ENCODE results near the gene MB. TPM values are rescaled to one million over a fixed set of nuclear protein-coding genes. Genes with fewer than 3 reads are reported as not detected.

MB gene
- total RNA-seq, 4 donors from 2014 or later: 7,153 to 19,373 (median 11,028) TPM

- H3K9me3 ChIP-seq: no peaks in the 10 kb centered on the region
- peaks cover 75 to 81% of the 10 kb centered on the region in 2 donors for H3K4me1 ChIP-seq
- intact Hi-C loops (cut with DNase I; ENCODE audit: low total_unique reads): loop anchor here (10.0 kb wide), 1 partner anchor 855 kb away; no protein-coding TSS in a partner anchor
- no peaks in the 10 kb centered on the region for H3K27me3 ChIP-seq
- no peaks in the 10 kb centered on the region for H3K36me3 ChIP-seq
- H3K27ac ChIP-seq: peak overlapping the region; percentile 92 to 97 (median 97)
- H3K4me3 ChIP-seq: no peak overlapping the region
- in situ Hi-C loops (cut with MboI; ENCODE audit: low sequenced_read_pairs in 4 of 4): no loop called here
- TF ChIP-seq CTCF (IDR thresholded peaks at IDR 0.05 in 4 of 5, conservative IDR thresholded peaks at IDR 0.05 in 1 of 5) (no peak), POLR2A (IDR thresholded peaks at IDR 0.05) (no peak)
- ATAC-seq (no peak), DNase-seq (no peak)
Measured at GRCh38 chr22:35609761-35610160, 7.4 kb downstream of the MB start.

DNA sequence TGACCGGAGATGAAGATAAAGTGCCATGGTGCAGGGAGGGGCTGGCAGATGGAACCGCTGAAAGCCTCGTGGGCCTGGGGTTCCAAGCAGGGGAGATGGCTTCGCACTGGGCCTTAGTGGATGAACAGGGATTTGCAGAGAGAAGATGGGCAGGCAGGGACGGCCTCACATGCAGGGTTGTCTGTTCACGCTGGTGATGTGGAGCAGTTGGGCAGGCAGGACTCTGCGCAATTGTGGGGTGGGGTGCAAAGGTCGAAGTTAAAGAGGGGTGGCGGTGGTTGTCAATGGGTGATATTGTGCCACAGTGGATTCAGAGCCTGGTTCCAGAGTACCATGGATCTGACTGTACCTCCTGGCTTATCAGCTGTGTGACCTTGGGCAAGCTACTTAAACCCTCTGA, 7.9 kb downstream of the MB start:
- Histone ChIP-seq H3K9me3 (no peaks in the 10 kb centered on the region), H3K27me3 (no peaks in the 10 kb centered on the region), H3K4me3 (no peak overlapping the region), H3K27ac (peak overlapping the region; percentile 92 to 97 (median 97)), H3K36me3 (no peaks in the 10 kb centered on the region), H3K4me1 (peaks cover 70 to 80% of the 10 kb centered on the region in 2 donors)
- TF ChIP-seq POLR2A (IDR thresholded peaks at IDR 0.05) (no peak), CTCF (IDR thresholded peaks at IDR 0.05 in 4 of 5, conservative IDR thresholded peaks at IDR 0.05 in 1 of 5) (no peak)
- intact Hi-C loops (cut with DNase I; ENCODE audit: low total_unique reads) (no loop called here), in situ Hi-C loops (cut with MboI; ENCODE audit: low sequenced_read_pairs in 4 of 4) (no loop called here)
- ATAC-seq (no peak), DNase-seq (no peak)

DNA sequence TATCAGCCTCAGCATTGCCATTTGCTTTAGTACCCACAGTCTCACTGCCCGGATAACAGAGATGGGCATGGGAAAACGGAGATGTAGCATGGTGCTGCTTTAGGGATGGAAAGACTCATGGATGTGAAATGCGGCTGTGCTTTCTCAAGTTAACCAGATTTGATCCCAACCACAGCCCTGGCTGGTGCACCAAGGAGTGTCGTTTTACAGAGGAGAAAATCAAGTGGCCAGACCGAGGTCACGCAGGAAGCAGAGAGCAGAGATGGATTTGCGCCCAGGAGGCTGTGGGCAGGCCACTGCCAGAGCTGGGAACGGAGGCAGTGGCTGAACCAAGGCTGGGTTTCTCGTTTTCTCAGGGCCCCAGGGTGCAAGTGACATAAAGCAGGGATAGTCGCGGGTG, 9.0 kb downstream of the MB start:
- ATAC-seq: peak; percentile 16 to 75
- H3K4me1 ChIP-seq: peaks cover 59 to 68% of the 10 kb centered on the region in 2 donors

DNA sequence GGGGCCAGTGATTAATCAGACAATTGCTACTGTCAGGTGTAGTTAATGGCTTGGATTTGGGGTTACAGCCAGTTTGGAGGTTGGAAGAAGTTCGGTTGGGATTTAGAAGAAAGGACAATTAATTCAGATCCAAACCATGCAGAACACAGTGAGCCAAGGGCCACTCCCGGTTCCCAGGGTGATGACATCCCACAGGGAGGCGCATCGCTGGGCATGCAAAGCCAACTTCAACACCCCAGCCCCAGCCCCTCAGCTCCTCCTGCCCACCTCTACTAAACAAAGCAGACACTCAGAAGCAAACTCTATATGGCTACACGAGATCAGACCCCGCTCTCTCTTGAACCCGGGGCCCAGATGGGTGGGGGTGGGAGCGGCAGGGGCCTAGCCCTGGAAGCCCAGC, 10.2 kb downstream of the MB start:
- no peaks in the 10 kb centered on the region for H3K9me3 ChIP-seq
- ATAC-seq (no peak), DNase-seq (peak in 1 of 2 donors; percentile 42)
- in situ Hi-C loops (cut with MboI; ENCODE audit: low sequenced_read_pairs in 4 of 4): no loop called here
- intact Hi-C loops (cut with DNase I; ENCODE audit: low total_unique reads): no loop called here
- H3K27ac ChIP-seq: peak overlapping the region; percentile 92 to 97 (median 97)
- H3K4me1 ChIP-seq: peaks cover 55 to 59% of the 10 kb centered on the region in 2 donors
- no peak for TF ChIP-seq POLR2A (IDR thresholded peaks at IDR 0.05)
- no peak for TF ChIP-seq CTCF (IDR thresholded peaks at IDR 0.05 in 4 of 5, conservative IDR thresholded peaks at IDR 0.05 in 1 of 5)
- H3K36me3 ChIP-seq: no peaks in the 10 kb centered on the region
- H3K27me3 ChIP-seq: no peaks in the 10 kb centered on the region
- H3K4me3 ChIP-seq: no peak overlapping the region

More for the DNA sequence above, 9.0 kb downstream of the MB start:
- no peaks in the 10 kb centered on the region for H3K27me3 ChIP-seq
- no peaks in the 10 kb centered on the region for H3K36me3 ChIP-seq
- in situ Hi-C loops (cut with MboI; ENCODE audit: low sequenced_read_pairs in 4 of 4) (no loop called here), intact Hi-C loops (cut with DNase I; ENCODE audit: low total_unique reads) (no loop called here)
- TF ChIP-seq CTCF (IDR thresholded peaks at IDR 0.05 in 4 of 5, conservative IDR thresholded peaks at IDR 0.05 in 1 of 5): no peak
- TF ChIP-seq POLR2A (IDR thresholded peaks at IDR 0.05): peak; percentile 54 to 62
- DNase-seq: peak; percentile 83 to 89
- H3K4me3 ChIP-seq: no peak overlapping the region
- peak overlapping the region; percentile 92 to 97 (median 97) for H3K27ac ChIP-seq
- H3K9me3 ChIP-seq: no peaks in the 10 kb centered on the region
